ENCODE results near the gene ITPR1.

Gene ITPR1

GRCh38 chr3:4644951-4645350 is 151.8 kb downstream of the ITPR1 start:
- DNase-seq = no peak

- no peak for DNase-seq
Observed at GRCh38 chr3:4645468-4645867, 152.3 kb downstream of the ITPR1 start.

GRCh38 chr3:4647411-4647810 is 154.3 kb downstream of the ITPR1 start:
- DNase-seq = no peak

GRCh38 chr3:4655145-4656045 is 162.2 kb downstream of the ITPR1 start:
- DNase-seq = no peak

GRCh38 chr3:4656059-4656458 is 162.9 kb downstream of the ITPR1 start:
- peak; percentile 79 for DNase-seq

GRCh38 chr3:4656626-4657328 is 163.6 kb downstream of the ITPR1 start:
- DNase-seq = no peak

GRCh38 chr3:4660936-4661335 is 167.8 kb downstream of the ITPR1 start:
- no peak for DNase-seq

- DNase-seq = no peak
Observed at GRCh38 chr3:4664412-4664811, 171.3 kb downstream of the ITPR1 start.

- no peak for DNase-seq
Observed at GRCh38 chr3:4665197-4665596, 172.0 kb downstream of the ITPR1 start.

GRCh38 chr3:4666071-4666470 is 172.9 kb downstream of the ITPR1 start:
- no peak for DNase-seq

GRCh38 chr3:4670352-4670751 is 177.2 kb downstream of the ITPR1 start:
- peak; percentile 19 for DNase-seq

GRCh38 chr3:4672725-4673275 is 179.7 kb downstream of the ITPR1 start:
- DNase-seq = no peak

- DNase-seq = peak; percentile 45
Observed at GRCh38 chr3:4674216-4674615, 181.1 kb downstream of the ITPR1 start.

GRCh38 chr3:4675704-4676103 is 182.6 kb downstream of the ITPR1 start:
- no peak for DNase-seq

- no peak for DNase-seq
Observed at GRCh38 chr3:4678320-4678719, 185.2 kb downstream of the ITPR1 start.

- DNase-seq = peak; percentile 11
Observed at GRCh38 chr3:4680227-4680691, 187.1 kb downstream of the ITPR1 start.

GRCh38 chr3:4680871-4681300 is 187.7 kb downstream of the ITPR1 start:
- DNase-seq = peak; percentile 86

- DNase-seq = peak; percentile 5
Observed at GRCh38 chr3:4681301-4681700, 188.2 kb downstream of the ITPR1 start.

- no peak for DNase-seq
Observed at GRCh38 chr3:4684117-4684516, 191.0 kb downstream of the ITPR1 start.

- no peak for DNase-seq
Observed at GRCh38 chr3:4684976-4685375, 191.8 kb downstream of the ITPR1 start.

- DNase-seq = no peak
Observed at GRCh38 chr3:4685673-4686345, 192.7 kb downstream of the ITPR1 start.

GRCh38 chr3:4686619-4687018 is 193.5 kb downstream of the ITPR1 start:
- DNase-seq = no peak

GRCh38 chr3:4687167-4687566 is 194.0 kb downstream of the ITPR1 start:
- no peak for DNase-seq

Data from fibroblast of skin of scalp (primary cell).